ENCODE data around the gene GNG12.

GNG12 gene

DNA sequence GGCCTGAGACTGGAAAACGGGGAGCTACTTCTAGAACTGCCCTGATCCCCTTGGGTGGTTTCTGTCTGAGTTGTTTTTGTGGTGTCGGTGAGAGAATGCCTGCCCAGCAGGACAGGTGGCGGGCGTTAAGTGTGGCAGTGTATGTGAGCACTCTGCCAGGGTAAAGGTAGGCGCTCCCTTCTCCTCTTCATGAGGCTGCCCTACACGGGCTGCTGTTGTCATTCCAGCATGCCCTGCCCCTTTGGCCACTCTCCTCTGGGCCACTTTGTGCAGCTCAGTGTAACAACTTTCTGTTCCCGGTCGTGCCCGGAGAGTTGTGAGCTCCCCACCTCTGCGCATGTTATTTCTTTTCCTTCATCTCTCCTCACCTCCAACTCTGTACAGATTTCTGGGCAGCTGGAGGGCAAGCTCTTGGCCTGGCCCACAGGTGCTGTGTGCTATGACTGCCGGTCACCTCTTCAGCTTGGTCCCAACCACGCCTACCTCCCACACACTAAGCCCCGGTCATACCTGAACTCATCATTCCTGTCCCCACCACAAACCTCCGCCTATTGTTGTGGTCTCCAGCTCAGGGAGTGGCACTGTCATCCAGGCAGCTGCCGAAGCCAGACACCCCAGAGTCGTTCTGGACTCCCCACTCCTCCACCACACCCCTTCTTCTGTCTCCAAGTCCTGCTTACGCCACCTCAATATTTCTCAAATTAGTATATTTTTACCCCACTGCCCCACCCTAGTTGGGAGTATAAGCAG is 79.3 kb downstream of the GNG12 start:
- no peak for ATAC-seq
- TF ChIP-seq SNAI2 (CRISPR knock-in tag; IDR thresholded peaks at IDR 0.05) (no peak), ZC3H10 (CRISPR knock-in tag; IDR thresholded peaks at IDR 0.05) (no peak), ARNTL (CRISPR knock-in tag; IDR thresholded peaks at IDR 0.05; ENCODE audit: borderline replicate concordance, low read depth) (no peak), ESRRG (CRISPR knock-in tag; IDR thresholded peaks at IDR 0.05) (no peak), ZNF70 (CRISPR knock-in tag; IDR thresholded peaks at IDR 0.05) (no peak), TCF4 (CRISPR knock-in tag; IDR thresholded peaks at IDR 0.05; ENCODE audit: borderline replicate concordance) (no peak), ISL1 (CRISPR knock-in tag; IDR thresholded peaks at IDR 0.05) (no peak)
- TF ChIP-seq, protein P1, sequence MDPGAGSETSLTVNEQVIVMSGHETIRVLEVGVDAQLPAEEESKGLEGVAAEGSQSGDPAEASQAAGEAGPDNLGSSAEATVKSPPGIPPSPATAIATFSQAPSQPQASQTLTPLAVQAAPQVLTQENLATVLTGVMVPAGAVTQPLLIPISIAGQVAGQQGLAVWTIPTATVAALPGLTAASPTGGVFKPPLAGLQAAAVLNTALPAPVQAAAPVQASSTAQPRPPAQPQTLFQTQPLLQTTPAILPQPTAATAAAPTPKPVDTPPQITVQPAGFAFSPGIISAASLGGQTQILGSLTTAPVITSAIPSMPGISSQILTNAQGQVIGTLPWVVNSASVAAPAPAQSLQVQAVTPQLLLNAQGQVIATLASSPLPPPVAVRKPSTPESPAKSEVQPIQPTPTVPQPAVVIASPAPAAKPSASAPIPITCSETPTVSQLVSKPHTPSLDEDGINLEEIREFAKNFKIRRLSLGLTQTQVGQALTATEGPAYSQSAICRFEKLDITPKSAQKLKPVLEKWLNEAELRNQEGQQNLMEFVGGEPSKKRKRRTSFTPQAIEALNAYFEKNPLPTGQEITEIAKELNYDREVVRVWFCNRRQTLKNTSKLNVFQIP (CRISPR knock-in tag; IDR thresholded peaks at IDR 0.05; ENCODE audit: borderline replicate concordance, low read depth) = no peak

DNA sequence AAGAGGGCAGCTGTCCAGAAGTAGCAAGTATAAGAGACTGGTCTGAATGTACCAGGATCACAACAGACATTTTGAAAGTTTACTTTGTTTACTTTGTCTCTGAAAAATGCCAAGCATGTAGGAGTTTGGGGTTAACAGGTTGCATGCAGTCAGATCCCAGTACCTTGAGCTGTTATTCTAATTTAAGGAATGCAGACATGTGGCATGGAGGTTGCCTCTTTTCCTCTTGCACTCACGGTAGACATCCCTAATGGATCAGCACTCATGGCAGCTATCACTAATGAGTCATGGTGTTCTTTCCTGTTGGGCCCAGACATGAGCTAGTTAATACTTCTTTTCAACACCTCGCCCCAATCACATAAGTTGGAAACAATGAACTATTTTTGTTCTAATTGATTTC is 81.0 kb downstream of the GNG12 start:
- TF ChIP-seq, protein P2, sequence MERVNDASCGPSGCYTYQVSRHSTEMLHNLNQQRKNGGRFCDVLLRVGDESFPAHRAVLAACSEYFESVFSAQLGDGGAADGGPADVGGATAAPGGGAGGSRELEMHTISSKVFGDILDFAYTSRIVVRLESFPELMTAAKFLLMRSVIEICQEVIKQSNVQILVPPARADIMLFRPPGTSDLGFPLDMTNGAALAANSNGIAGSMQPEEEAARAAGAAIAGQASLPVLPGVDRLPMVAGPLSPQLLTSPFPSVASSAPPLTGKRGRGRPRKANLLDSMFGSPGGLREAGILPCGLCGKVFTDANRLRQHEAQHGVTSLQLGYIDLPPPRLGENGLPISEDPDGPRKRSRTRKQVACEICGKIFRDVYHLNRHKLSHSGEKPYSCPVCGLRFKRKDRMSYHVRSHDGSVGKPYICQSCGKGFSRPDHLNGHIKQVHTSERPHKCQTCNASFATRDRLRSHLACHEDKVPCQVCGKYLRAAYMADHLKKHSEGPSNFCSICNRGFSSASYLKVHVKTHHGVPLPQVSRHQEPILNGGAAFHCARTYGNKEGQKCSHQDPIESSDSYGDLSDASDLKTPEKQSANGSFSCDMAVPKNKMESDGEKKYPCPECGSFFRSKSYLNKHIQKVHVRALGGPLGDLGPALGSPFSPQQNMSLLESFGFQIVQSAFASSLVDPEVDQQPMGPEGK (CRISPR knock-in tag; IDR thresholded peaks at IDR 0.05; ENCODE audit: borderline replicate concordance) = no peak
- TF ChIP-seq PPARA (CRISPR knock-in tag; IDR thresholded peaks at IDR 0.05; ENCODE audit: borderline replicate concordance) (no peak), RARB (CRISPR knock-in tag; IDR thresholded peaks at IDR 0.05) (no peak), CSDC2 (CRISPR knock-in tag; IDR thresholded peaks at IDR 0.05) (0 out of 2 replicates have a peak, but pooled peaks have one; percentile 48), ZFP3 (CRISPR knock-in tag; IDR thresholded peaks at IDR 0.05) (no peak; the same call in 1 of the 2 replicates), CREB5 (CRISPR knock-in tag; IDR thresholded peaks at IDR 0.05; ENCODE audit: low read depth) (no peak), ISL1 (CRISPR knock-in tag; IDR thresholded peaks at IDR 0.05) (0 out of 2 replicates have a peak, but pooled peaks have one; percentile 36), GLIS3 (CRISPR knock-in tag; IDR thresholded peaks at IDR 0.05) (no peak), TOX (CRISPR knock-in tag; IDR thresholded peaks at IDR 0.05; ENCODE audit: borderline replicate concordance) (no peak)
- TF ChIP-seq, protein P1 (CRISPR knock-in tag; IDR thresholded peaks at IDR 0.05; ENCODE audit: borderline replicate concordance, low read depth) = no peak
- TF ChIP-seq, protein P3, sequence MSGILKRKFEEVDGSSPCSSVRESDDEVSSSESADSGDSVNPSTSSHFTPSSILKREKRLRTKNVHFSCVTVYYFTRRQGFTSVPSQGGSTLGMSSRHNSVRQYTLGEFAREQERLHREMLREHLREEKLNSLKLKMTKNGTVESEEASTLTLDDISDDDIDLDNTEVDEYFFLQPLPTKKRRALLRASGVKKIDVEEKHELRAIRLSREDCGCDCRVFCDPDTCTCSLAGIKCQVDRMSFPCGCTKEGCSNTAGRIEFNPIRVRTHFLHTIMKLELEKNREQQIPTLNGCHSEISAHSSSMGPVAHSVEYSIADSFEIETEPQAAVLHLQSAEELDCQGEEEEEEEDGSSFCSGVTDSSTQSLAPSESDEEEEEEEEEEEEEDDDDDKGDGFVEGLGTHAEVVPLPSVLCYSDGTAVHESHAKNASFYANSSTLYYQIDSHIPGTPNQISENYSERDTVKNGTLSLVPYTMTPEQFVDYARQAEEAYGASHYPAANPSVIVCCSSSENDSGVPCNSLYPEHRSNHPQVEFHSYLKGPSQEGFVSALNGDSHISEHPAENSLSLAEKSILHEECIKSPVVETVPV (CRISPR knock-in tag; IDR thresholded peaks at IDR 0.05) = no peak
- no peak for ATAC-seq

GRCh38 chr1:67750691-67751054 is 82.6 kb downstream of the GNG12 start:
- TF ChIP-seq RARB (CRISPR knock-in tag; IDR thresholded peaks at IDR 0.05) = no peak
- no peak for TF ChIP-seq ZFP30 (CRISPR knock-in tag; IDR thresholded peaks at IDR 0.05)
- TF ChIP-seq SNAI2 (CRISPR knock-in tag; IDR thresholded peaks at IDR 0.05) = no peak
- no peak for TF ChIP-seq CSDC2 (CRISPR knock-in tag; IDR thresholded peaks at IDR 0.05)
- TF ChIP-seq OSR1 (CRISPR knock-in tag; IDR thresholded peaks at IDR 0.05) = no peak
- no peak for TF ChIP-seq ZNF70 (CRISPR knock-in tag; IDR thresholded peaks at IDR 0.05)
- no peak for TF ChIP-seq PPARA (CRISPR knock-in tag; IDR thresholded peaks at IDR 0.05; ENCODE audit: borderline replicate concordance)
- no peak for TF ChIP-seq TCF4 (CRISPR knock-in tag; IDR thresholded peaks at IDR 0.05; ENCODE audit: borderline replicate concordance)
- ATAC-seq = no peak
